ENCODE measurements around the gene PKMYT1.

The PKMYT1 gene

DNA sequence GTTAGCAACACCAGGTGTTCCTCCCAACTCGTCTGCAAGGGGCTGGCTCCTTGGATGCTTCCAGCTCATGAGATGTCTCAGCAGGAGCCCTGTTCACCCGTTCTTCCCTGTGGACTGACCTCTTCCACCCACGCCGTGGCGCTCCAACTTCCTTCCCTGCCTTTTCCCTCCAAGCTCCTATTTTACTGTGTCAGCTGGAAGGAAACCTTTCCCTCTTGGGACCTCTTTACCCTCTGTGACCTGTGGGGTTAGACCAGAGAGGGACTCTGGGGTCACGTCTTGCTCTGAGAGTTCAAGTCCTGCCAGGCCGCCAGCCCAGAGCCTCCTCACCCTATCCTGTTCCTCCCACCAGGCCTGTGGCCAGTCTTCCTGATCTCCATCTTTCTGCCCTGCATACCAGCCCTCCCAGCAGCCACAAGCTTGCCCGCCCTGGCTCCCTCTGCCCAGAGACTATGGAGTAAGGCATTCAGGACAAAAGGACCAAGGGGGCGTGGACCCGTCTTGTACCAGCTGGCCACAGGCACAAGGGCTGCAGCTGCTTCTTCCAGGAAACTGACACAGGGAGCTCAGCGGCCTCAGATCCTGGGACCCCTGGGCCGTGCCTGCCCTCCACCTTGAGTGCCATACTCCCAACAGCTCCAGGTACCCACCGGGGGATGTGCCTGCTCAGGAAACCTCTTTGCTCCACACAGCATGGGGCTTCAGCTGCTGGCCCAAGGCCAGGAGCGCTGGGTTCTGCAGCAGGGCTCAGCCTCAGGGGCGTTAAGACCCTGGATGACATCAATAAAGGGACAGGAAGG is 8.1 kb downstream of the PKMYT1 start:
- DNase-seq: no peak

GRCh38 chr16:2971134-2971984 is 8.9 kb downstream of the PKMYT1 start:
- no peak for DNase-seq

- no peak for DNase-seq
Observed at GRCh38 chr16:2970563-2970962, 9.7 kb downstream of the PKMYT1 start.

GRCh38 chr16:2969545-2970521 is 10.4 kb downstream of the PKMYT1 start:
- peak; percentile 32 for DNase-seq

DNA sequence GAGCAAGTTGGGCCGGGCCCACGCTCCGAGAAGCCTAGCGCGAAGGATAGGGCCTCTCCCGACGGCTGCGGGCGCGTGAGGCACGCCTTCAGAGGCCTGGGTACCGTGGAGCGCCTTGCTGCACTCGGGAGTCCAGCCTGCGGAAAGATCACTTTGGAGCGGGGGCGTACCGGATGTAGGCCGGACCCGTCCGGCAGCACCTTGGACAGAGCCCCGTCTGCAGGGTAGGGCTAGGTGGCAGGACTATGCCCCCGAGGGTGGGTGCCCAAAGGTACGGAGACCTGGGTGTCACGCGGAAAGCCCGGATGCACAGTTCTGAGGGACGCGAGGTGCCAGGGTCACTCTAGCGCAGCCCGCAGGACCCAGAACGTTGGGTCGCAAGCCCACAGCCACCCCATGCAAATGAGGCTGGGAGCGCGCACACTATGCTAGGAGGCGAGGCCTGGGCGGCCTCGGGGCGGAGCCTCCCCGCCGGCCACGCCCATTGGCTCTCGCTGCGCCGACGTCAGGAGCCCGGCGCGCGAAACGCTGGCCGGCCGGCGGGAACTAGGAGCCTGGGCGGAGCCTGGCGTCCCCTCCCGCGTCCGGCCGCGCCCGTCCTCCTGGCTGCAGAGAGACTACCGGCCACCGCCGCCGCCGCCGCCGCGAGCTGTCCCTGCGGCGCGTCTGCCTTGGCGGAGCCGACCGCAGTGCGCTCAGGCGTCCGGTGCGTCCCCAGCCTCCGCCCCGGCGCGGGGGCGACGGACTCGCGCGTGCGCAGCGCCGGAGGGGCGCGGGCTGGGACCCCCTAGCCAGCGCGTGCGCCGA is 11.3 kb downstream of the PKMYT1 start, which contains the start of gene PAQR4:
PAQR4 (plus strand) TSS at position 611 of the 807 bp plus-strand sequence. CDS start 327 bp downstream, outside the sequence.
- peak; percentile 78 for DNase-seq

GRCh38 chr16:2968368-2968737 is 11.9 kb downstream of the PKMYT1 start:
- no peak for DNase-seq

DNA sequence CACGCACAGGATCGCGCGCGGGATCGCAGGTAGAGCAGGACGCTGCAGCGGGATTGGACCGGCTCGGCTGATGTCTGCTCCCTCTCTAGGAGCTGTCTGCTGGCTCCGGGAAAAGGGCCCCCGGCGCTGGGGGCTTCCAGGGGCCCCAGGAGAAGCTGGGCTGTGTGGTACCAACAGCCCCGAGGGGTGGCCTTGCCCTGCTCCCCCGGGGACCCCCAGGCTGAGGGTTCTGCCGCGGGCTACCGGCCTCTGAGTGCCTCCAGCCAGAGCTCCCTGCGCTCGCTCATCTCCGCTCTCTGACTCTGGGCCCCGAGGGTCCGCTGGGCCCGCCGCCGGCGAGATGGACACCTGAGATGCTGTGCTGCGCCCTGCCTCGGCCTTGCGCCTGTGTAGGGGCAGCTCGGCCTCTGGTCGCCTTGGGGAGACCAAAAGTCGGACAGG is 12.5 kb downstream of the PKMYT1 start:
- no peak for DNase-seq

DNA sequence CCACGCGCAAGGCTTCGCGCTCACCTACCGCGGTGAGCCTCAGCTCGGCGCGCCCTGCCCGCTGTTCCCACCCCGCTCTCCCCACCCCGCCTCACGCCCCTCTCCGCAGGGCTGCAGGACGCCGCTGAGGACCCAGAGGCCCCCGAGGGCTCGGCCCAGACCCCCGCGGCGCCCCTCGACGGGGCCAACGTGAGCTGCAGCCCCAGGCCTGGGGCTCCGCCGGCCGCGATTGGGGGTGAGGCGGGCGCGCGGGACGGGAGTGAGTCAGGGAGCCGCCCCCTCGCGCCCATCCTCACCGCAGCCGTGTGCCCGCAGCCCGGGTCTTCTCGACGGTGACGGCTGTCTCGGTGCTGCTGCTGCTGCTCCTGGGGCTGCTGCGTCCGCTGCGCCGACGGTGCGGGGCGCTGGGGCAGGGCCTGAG is 13.0 kb downstream of the PKMYT1 start:
- DNase-seq: no peak

DNA sequence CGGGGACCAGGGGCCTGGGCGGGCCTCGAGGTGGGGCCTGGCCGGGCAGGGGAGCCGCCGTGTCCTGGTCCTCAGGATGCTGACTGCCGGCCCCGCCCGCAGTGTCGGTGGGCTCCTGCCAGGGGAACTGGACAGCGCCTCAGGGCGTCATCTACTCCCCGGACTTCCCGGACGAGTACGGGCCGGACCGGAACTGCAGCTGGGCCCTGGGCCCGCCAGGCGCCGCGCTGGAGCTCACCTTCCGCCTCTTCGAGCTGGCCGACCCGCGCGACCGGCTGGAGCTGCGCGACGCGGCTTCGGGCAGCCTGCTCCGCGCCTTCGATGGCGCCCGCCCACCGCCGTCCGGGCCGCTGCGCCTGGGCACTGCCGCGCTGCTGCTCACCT is 13.4 kb downstream of the PKMYT1 start:
- no peak for DNase-seq

- DNase-seq: no peak
Observed at GRCh38 chr16:2966043-2966807, 14.0 kb downstream of the PKMYT1 start.

DNA sequence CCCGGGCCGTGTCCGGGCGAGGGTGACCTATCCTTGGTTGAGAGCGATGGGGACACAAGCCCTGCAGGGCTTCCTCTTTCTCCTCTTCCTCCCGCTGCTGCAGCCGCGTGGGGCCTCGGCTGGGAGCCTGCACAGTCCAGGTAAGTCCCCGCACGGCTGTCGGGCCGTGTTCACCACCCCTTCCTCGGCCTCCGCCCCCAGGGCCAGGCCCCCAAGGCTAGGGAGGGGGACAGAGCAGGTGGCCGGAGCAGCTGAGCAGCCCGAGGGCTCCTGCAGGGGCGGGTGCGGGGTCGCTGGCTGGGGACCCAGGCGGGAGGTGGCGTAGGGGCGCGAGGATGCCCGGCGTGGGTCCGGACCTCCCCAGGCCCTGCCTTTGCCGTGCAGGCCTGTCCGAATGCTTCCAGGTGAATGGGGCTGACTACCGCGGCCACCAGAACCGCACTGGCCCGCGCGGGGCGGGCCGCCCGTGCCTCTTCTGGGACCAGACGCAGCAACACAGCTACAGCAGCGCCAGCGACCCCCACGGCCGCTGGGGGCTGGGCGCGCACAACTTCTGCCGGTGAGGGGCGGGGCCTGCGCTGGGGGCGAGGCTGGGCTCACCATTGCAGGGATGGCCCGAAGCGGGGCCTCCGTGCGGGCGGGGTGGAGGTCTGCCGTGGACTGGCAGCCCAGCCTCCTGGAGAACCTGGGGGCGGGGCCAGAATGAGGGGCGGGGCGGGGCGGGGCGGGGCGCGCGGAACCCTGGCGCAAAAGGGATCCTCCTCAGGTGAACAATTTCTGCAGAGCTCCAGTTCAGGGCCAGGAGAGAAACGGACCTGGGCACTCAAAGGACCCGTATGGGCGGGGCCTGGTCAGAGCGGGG is 15.5 kb downstream of the PKMYT1 start:
- DNase-seq: no peak

- no peak for DNase-seq
Observed at GRCh38 chr16:2963723-2964474, 16.3 kb downstream of the PKMYT1 start, which contains the start of gene KREMEN2. TSS of gene KREMEN2 (plus strand) at chr16:2964275. CDS start at chr16:2964521, 246 bp downstream.

DNA sequence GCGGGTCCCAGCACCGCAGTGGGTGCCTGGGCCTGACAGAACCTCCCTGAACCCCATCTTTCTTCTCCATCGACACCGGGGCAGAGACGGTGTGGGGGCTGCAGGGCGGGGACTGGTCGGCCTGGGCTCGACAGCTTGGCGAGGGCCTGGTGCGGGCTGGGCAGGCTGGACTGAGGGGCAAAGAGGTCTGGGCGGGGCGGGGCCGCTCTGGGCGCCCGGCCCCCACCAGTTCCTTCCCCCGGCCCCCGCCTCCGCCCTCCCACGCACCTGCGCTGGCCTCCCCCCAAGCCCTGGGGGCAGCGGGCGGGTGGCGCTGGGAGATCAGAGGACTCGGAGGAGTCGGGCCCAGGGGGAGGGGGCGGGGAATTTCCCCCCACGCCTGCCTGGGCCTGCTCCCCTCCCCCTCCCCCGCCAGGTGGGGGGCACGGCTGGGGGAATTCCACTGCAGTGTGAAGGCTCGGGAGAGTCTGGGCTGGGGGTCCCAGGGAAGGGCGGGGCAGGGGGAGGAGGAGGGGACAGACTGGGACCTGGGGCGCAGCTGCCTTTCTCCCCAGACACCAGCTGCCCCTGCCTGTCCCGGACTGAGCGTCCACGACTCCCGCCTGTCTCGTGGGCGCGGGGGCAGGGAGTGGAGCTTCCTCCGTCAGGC is 17.0 kb downstream of the PKMYT1 start:
- no peak for DNase-seq

- DNase-seq: no peak
Observed at GRCh38 chr16:2962334-2963073, 17.7 kb downstream of the PKMYT1 start.

GRCh38 chr16:2960183-2961010 is 19.8 kb downstream of the PKMYT1 start:
- DNase-seq: no peak

- DNase-seq: no peak
Observed at GRCh38 chr16:2959206-2959605, 21.0 kb downstream of the PKMYT1 start.

GRCh38 chr16:2956579-2956956 is 23.7 kb downstream of the PKMYT1 start:
- no peak for DNase-seq
